Measurements from ENCODE around the gene EPB41L4B. TPM values are rescaled to one million over a fixed set of nuclear protein-coding genes. Genes with fewer than 3 reads are reported as not detected.

Gene EPB41L4B
- total RNA-seq, 3 donors from 2014 or later, result 0.11 to 0.33 (median 0.24) TPM

DNA sequence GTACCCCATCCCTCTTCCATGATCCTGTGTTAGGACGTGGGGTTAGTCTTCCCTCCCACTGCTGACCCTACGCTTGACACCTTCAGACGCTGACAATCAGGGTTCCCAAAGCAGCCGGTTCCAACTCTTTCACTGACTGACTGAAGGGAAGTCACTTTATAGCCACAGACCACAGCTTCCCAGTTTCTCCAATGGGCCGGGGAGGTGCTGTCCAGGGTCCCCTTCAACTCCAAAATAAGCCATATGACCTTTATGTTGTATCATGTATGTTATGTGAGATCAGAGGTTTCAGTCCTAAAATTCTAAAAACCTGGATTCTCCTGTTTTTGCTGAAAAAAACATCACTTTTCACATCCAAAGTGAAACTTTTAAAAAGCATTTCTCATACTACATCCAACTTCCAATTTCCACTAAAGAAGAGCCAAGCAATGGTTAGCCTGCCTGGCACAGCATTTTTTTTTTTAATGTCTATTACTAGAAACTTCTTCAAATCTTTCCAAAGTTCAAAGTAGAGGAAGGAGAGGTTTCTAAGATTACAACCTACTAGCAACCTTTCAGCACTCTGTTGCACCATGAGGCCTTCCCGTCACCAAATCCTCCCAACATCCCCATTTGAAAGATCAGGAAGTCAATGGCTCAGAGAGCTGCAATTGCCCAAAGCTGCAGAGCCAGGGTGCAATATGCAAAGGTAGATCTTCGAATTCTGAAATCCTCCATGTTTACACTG lies 5.2 kb downstream of the EPB41L4B start:
- DNase-seq (no peak), ATAC-seq (no peak)
- no peaks in the 10 kb centered on the region for H3K9me3 Mint-ChIP-seq
- no peaks in the 10 kb centered on the region for H3K36me3 Mint-ChIP-seq (ENCODE audit: insufficient read depth)
- H3K4me1 Mint-ChIP-seq (ENCODE audit: low read depth), result peaks cover 12% of the 10 kb centered on the region
- no peak overlapping the region for H3K4me3 Mint-ChIP-seq
- H3K27me3 Mint-ChIP-seq (ENCODE audit: low read depth), result peaks cover 55% of the 10 kb centered on the region

DNA sequence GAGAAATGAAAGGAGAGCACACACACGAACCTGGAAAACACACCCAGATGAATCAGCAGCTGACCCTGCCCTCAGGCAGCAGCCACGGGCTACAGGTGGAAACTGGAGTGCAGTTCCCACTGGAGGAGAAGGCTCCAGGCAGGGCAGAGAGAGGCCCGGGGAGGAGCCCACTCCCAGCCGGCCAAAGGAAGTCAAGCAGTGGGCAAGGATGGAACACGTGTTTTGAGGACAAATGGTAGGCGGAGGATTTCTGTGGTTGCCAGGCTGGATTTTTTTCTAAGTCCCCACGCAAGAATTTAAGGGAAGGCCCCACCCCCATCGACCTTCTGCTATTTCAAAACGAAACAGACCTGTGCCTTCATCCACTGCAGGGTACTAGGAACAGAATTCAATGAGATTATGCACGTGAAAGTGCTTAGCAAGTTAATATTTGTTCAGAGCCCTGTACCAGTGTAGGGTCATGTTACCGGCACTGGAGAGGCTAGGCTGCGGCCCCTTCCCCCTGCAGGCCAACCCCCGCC lies 6.8 kb downstream of the EPB41L4B start:
- ATAC-seq, result no peak
- DNase-seq, result no peak
- H3K4me1 Mint-ChIP-seq (ENCODE audit: low read depth), result peaks cover 8% of the 10 kb centered on the region
- H3K36me3 Mint-ChIP-seq (ENCODE audit: insufficient read depth), result no peaks in the 10 kb centered on the region
- H3K4me3 Mint-ChIP-seq, result no peak overlapping the region
- H3K27me3 Mint-ChIP-seq (ENCODE audit: low read depth), result peaks cover 54% of the 10 kb centered on the region
- H3K9me3 Mint-ChIP-seq, result no peaks in the 10 kb centered on the region

- Mint-ChIP-seq H3K4me3 (no peak overlapping the region), H3K36me3 (ENCODE audit: insufficient read depth) (no peaks in the 10 kb centered on the region), H3K4me1 (ENCODE audit: low read depth) (peaks cover 5% of the 10 kb centered on the region), H3K27me3 (ENCODE audit: low read depth) (peaks cover 48% of the 10 kb centered on the region), H3K9me3 (no peaks in the 10 kb centered on the region)
- DNase-seq, result no peak
- ATAC-seq, result no peak
Observed at GRCh38 chr9:109313351-109313750, 7.5 kb downstream of the EPB41L4B start.

GRCh38 chr9:109312783-109313182 lies 8.1 kb downstream of the EPB41L4B start:
- no peak overlapping the region for H3K4me3 Mint-ChIP-seq
- DNase-seq, result no peak
- no peaks in the 10 kb centered on the region for H3K36me3 Mint-ChIP-seq (ENCODE audit: insufficient read depth)
- ATAC-seq, result no peak
- peaks cover 5% of the 10 kb centered on the region for H3K4me1 Mint-ChIP-seq (ENCODE audit: low read depth)
- H3K27me3 Mint-ChIP-seq (ENCODE audit: low read depth), result peaks cover 46% of the 10 kb centered on the region
- no peaks in the 10 kb centered on the region for H3K9me3 Mint-ChIP-seq

DNA sequence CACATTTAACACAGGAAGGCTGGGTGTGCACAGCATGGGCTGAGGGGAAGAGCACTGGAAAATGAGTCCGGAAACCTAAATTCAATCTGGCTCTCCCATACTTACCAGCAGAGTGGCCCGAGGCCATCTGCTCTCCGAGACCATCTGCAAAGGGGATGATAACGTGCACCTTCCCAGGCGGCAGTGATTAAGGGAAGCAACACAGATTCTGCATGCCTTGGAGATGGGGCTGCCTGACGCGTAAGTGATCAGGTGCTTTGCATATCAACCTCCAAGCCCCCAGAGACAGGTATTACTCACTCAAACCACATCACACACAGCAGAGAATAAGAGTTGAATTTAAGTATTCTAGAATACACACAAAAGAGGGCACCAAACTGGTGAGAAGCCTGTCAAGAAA lies 9.1 kb downstream of the EPB41L4B start:
- peaks cover 5% of the 10 kb centered on the region for H3K4me1 Mint-ChIP-seq (ENCODE audit: low read depth)
- no peaks in the 10 kb centered on the region for H3K9me3 Mint-ChIP-seq
- ATAC-seq (peak; percentile 73 to 74), DNase-seq (no peak)
- H3K36me3 Mint-ChIP-seq (ENCODE audit: insufficient read depth), result no peaks in the 10 kb centered on the region
- H3K4me3 Mint-ChIP-seq, result no peak overlapping the region
- peaks cover 40% of the 10 kb centered on the region for H3K27me3 Mint-ChIP-seq (ENCODE audit: low read depth)

- DNase-seq (no peak), ATAC-seq (no peak)
- Mint-ChIP-seq H3K36me3 (ENCODE audit: insufficient read depth) (no peaks in the 10 kb centered on the region), H3K27me3 (ENCODE audit: low read depth) (peaks cover 36% of the 10 kb centered on the region), H3K4me1 (ENCODE audit: low read depth) (peaks cover 5% of the 10 kb centered on the region), H3K4me3 (no peak overlapping the region), H3K9me3 (no peaks in the 10 kb centered on the region)
Observed at GRCh38 chr9:109311286-109311685, 9.6 kb downstream of the EPB41L4B start.

DNA sequence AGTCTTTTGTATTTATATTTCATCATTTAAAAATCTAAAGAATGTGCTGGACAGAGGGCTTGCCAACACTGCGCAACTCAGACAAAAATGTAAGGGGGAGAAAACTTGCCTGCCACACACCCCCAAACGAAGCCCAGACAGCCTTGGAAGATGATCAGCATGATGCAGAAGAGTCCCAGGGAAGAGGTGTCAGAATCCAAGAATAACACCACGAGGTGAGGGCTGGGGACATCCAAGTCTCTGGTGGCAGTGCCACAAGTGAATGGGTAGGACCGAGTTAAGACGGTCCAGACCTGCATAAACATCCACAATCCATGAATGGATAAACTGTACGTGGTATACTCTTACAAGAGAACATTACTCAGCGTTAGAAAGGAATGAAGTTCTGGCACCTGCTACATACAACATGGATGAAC lies 10.4 kb downstream of the EPB41L4B start:
- Mint-ChIP-seq H3K27me3 (ENCODE audit: low read depth) (peaks cover 29% of the 10 kb centered on the region), H3K4me1 (ENCODE audit: low read depth) (peaks cover 5% of the 10 kb centered on the region), H3K9me3 (no peaks in the 10 kb centered on the region), H3K36me3 (ENCODE audit: insufficient read depth) (no peaks in the 10 kb centered on the region), H3K4me3 (no peak overlapping the region)
- ATAC-seq, result no peak
- no peak for DNase-seq

- no peak for ATAC-seq
- Mint-ChIP-seq H3K9me3 (no peaks in the 10 kb centered on the region), H3K4me1 (ENCODE audit: low read depth) (peaks cover 5% of the 10 kb centered on the region), H3K27me3 (ENCODE audit: low read depth) (peaks cover 34% of the 10 kb centered on the region), H3K4me3 (no peak overlapping the region), H3K36me3 (ENCODE audit: insufficient read depth) (no peaks in the 10 kb centered on the region)
- DNase-seq, result no peak
Observed at GRCh38 chr9:109309282-109309681, 11.6 kb downstream of the EPB41L4B start.

GRCh38 chr9:109307380-109308240 lies 13.2 kb downstream of the EPB41L4B start:
- Mint-ChIP-seq H3K4me3 (no peak overlapping the region), H3K36me3 (ENCODE audit: insufficient read depth) (no peaks in the 10 kb centered on the region), H3K4me1 (ENCODE audit: low read depth) (peaks cover 5% of the 10 kb centered on the region), H3K27me3 (ENCODE audit: low read depth) (peaks cover 31% of the 10 kb centered on the region), H3K9me3 (no peaks in the 10 kb centered on the region)
- DNase-seq (no peak), ATAC-seq (no peak)

- H3K27me3 Mint-ChIP-seq (ENCODE audit: low read depth), result peaks cover 32% of the 10 kb centered on the region
- H3K9me3 Mint-ChIP-seq, result no peaks in the 10 kb centered on the region
- H3K4me1 Mint-ChIP-seq (ENCODE audit: low read depth), result no peaks in the 10 kb centered on the region
- DNase-seq (no peak), ATAC-seq (no peak)
- no peak overlapping the region for H3K4me3 Mint-ChIP-seq
- no peaks in the 10 kb centered on the region for H3K36me3 Mint-ChIP-seq (ENCODE audit: insufficient read depth)
Observed at GRCh38 chr9:109305801-109306200, 15.1 kb downstream of the EPB41L4B start.

GRCh38 chr9:109304347-109304746 lies 16.5 kb downstream of the EPB41L4B start:
- peaks cover 38% of the 10 kb centered on the region for H3K27me3 Mint-ChIP-seq (ENCODE audit: low read depth)
- H3K36me3 Mint-ChIP-seq (ENCODE audit: insufficient read depth), result no peaks in the 10 kb centered on the region
- no peaks in the 10 kb centered on the region for H3K9me3 Mint-ChIP-seq
- no peak for DNase-seq
- no peak for ATAC-seq
- H3K4me3 Mint-ChIP-seq, result no peak overlapping the region
- no peaks in the 10 kb centered on the region for H3K4me1 Mint-ChIP-seq (ENCODE audit: low read depth)

- Mint-ChIP-seq H3K9me3 (no peaks in the 10 kb centered on the region), H3K27me3 (ENCODE audit: low read depth) (peaks cover 39% of the 10 kb centered on the region)
Observed at GRCh38 chr9:109303900-109304299, 17.0 kb downstream of the EPB41L4B start.

GRCh38 chr9:109302606-109303005 lies 18.3 kb downstream of the EPB41L4B start:
- Mint-ChIP-seq H3K4me3 (no peak overlapping the region), H3K27me3 (ENCODE audit: low read depth) (peaks cover 36% of the 10 kb centered on the region), H3K9me3 (no peaks in the 10 kb centered on the region), H3K36me3 (ENCODE audit: insufficient read depth) (no peaks in the 10 kb centered on the region), H3K4me1 (ENCODE audit: low read depth) (no peaks in the 10 kb centered on the region)
- ATAC-seq (no peak), DNase-seq (no peak)

More at GRCh38 chr9:109303900-109304299, 17.0 kb downstream of the EPB41L4B start:
- DNase-seq (no peak), ATAC-seq (no peak)
- no peaks in the 10 kb centered on the region for H3K36me3 Mint-ChIP-seq (ENCODE audit: insufficient read depth)
- H3K4me1 Mint-ChIP-seq (ENCODE audit: low read depth), result no peaks in the 10 kb centered on the region
- H3K4me3 Mint-ChIP-seq, result no peak overlapping the region

DNA sequence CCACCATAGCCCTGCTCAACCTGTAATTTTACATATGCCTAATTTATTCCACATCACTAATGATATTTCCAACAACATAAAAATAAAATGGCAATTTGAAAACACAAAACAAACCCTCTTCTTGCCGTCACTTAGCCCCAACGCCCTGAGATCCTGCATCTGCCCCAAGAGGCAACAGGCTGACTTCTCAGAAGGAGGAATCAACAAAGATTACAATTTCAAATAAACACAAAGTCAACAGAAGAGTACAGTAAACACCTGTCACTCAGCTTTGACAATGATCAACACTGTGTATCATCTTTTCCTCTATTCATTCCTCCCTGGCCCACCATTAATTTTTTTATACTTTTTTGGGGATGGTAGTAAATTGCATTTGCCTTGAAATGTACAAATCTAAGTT lies 19.8 kb downstream of the EPB41L4B start:
- Mint-ChIP-seq H3K9me3 (no peaks in the 10 kb centered on the region), H3K36me3 (ENCODE audit: insufficient read depth) (no peaks in the 10 kb centered on the region), H3K4me1 (ENCODE audit: low read depth) (no peaks in the 10 kb centered on the region), H3K4me3 (no peak overlapping the region), H3K27me3 (ENCODE audit: low read depth) (peaks cover 33% of the 10 kb centered on the region)
- no peak for DNase-seq
- no peak for ATAC-seq
